K562 (cell line): ENCODE measurements around the gene EVPL. TPM values are rescaled to one million over a fixed set of nuclear protein-coding genes. Genes with fewer than 3 reads are reported as not detected.
A peak's percentile ranks its signal among the peaks of the same experiment; 100 is the strongest.

ENCODE experiments used
- ARHGAP35 ChIP-seq: fragments of 450-650 bp; IDR thresholded peaks from 2 replicates; pipeline ENCODE4 v1.6.1; 2018; ENCODE audit not compliant: partially characterized antibody
- CSDE1 ChIP-seq, 2 experiments: fragments of 450-650 bp; IDR thresholded peaks; 2 replicates each; pipeline ENCODE4 v1.6.1; 2016; ENCODE audit warnings: mild to moderate bottlenecking in 1 of 2
- ELF2 ChIP-seq: fragments of 250-450 bp; sonication (Bioruptor Pico); IDR thresholded peaks from 2 replicates; pipeline ENCODE4 v1.5.0; 2021; ENCODE audit warnings: mild to moderate bottlenecking
- HLTF ChIP-seq: fragments of 450-650 bp; IDR thresholded peaks from 2 replicates; pipeline ENCODE4 v1.6.1; 2016
- NKRF ChIP-seq: fragments of 450-650 bp; IDR thresholded peaks from 2 replicates; pipeline ENCODE4 v1.6.1; 2016; ENCODE audit warnings: borderline replicate concordance
- SRSF3 ChIP-seq: fragments of 200-400 bp; formaldehyde crosslinking; IDR thresholded peaks from 2 replicates; pipeline ENCODE4 v1.6.1; 2016; ENCODE audit warnings: mild to moderate bottlenecking, low read length, moderate library complexity; ENCODE audit not compliant: insufficient read depth
- TCF7L2 ChIP-seq: fragments of 150-350 bp; IDR thresholded peaks from 2 replicates; pipeline ENCODE4 v1.6.1; 2016; ENCODE audit warnings: low read depth, mild to moderate bottlenecking, low read length, moderate library complexity
- TRIM25 ChIP-seq: fragments of 450-650 bp; IDR thresholded peaks from 2 replicates; pipeline ENCODE4 v1.7.0; 2016; ENCODE audit warnings: borderline replicate concordance
- WHSC1 ChIP-seq: IDR thresholded peaks from one replicate; pipeline ENCODE4 v1.6.1; 2012; ENCODE audit warnings: low read length, control low read depth, inconsistent platforms
- ZNF3 ChIP-seq: fragments of 250-450 bp; sonication (Bioruptor Pico); IDR thresholded peaks from 2 replicates; pipeline ENCODE4 v1.5.0; 2021; ENCODE audit warnings: mild to moderate bottlenecking, moderate library complexity
- ZZZ3 ChIP-seq: fragments of 450-650 bp; IDR thresholded peaks from 2 replicates; pipeline ENCODE4 v1.6.1; 2016; ENCODE audit warnings: antibody characterized with exemption, mild to moderate bottlenecking, moderate library complexity
- polyA plus RNA-seq, 8 experiments: library from polyadenylated mRNA; depleted of rRNA in 4 of 8; stranded (reverse) in 5 of 8; unstranded in 3 of 8; fragments of >200 nt; fragmentation: Nextera tagmentation in 2 of 8; fragmentation: Illumina TruSeq in 1 of 8; extraction: Ambion mirVana in 2 of 8; extraction: Trizol in 1 of 8; gene quantifications; 2 replicates each; pipeline versions ENCODE4 v1.2.1 to v1.2.3, GENCODE V29; 2011 to 2014; ENCODE audit warnings: inconsistent platforms in 1 of 8, missing spikeins in 1 of 8
- total RNA-seq, 7 experiments: library from RNA; depleted of rRNA in 6 of 7; stranded (reverse); fragments of >200 nt in 6 of 7; fragmentation: Illumina TruSeq in 2 of 7; extraction: Trizol in 2 of 7; gene quantifications; 2 replicates each; pipeline versions ENCODE4 v1.2.1 to v1.2.3, GENCODE V29; 2011 to 2021; ENCODE audit warnings: low replicate concordance in 1 of 7
- TF ChIP-seq, protein P1 (sequence below): fragments of 200-800 bp; sonication (Bioruptor generic); IDR thresholded peaks from 2 replicates; pipeline ENCODE4 v1.6.1; 2016; ENCODE audit warnings: missing genetic modification characterization, missing compliant biosample characterization
- TF ChIP-seq, protein P2 (sequence below), 2 experiments: fragments of 450-650 bp in 1 of 2; IDR thresholded peaks; 2 replicates each; pipeline ENCODE4 v1.6.1; 2011 to 2017; ENCODE audit warnings: low read depth in 2 of 2, antibody characterized with exemption in 1 of 2, borderline replicate concordance in 1 of 2, low read length in 1 of 2, mild to moderate bottlenecking in 1 of 2, mixed read lengths in 1 of 2; ENCODE audit not compliant: control insufficient read depth in 1 of 2
- TF ChIP-seq, protein P3 (sequence below): sonication (generic); formaldehyde crosslinking; IDR thresholded peaks from 2 replicates; pipeline ENCODE4 v1.8.0; 2022; ENCODE audit warnings: mild to moderate bottlenecking, low read depth, missing genetic modification reagents

Gene EVPL
- total and polyA plus RNA-seq, 9 of the 15 experiments (the other 6 are each of a cell fraction or from before 2014, with no cell fraction given): 0.08 to 0.18 (median 0.16) TPM; not detected in 5

DNA sequence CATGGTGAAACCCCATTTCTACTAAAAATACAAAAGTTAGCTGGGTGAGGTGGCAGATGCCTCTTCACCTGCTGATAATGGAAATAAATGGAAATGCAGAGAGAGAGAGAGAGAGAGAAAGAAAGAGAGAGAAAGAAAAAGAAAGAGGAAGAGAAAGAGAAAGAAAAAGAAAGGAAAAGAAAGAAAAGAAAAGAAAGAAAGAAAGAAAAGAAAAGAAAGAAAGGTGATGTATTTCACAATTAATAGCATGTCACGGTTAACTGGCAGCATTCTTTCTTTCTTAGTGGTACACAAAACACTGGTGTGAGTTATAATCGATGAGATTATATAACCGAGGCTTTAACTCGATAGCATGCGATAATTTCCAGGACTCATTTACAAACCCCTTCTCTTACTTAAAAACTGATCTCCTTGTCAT is 51.3 kb downstream of the EVPL start (continued):
- TF ChIP-seq, protein P1, sequence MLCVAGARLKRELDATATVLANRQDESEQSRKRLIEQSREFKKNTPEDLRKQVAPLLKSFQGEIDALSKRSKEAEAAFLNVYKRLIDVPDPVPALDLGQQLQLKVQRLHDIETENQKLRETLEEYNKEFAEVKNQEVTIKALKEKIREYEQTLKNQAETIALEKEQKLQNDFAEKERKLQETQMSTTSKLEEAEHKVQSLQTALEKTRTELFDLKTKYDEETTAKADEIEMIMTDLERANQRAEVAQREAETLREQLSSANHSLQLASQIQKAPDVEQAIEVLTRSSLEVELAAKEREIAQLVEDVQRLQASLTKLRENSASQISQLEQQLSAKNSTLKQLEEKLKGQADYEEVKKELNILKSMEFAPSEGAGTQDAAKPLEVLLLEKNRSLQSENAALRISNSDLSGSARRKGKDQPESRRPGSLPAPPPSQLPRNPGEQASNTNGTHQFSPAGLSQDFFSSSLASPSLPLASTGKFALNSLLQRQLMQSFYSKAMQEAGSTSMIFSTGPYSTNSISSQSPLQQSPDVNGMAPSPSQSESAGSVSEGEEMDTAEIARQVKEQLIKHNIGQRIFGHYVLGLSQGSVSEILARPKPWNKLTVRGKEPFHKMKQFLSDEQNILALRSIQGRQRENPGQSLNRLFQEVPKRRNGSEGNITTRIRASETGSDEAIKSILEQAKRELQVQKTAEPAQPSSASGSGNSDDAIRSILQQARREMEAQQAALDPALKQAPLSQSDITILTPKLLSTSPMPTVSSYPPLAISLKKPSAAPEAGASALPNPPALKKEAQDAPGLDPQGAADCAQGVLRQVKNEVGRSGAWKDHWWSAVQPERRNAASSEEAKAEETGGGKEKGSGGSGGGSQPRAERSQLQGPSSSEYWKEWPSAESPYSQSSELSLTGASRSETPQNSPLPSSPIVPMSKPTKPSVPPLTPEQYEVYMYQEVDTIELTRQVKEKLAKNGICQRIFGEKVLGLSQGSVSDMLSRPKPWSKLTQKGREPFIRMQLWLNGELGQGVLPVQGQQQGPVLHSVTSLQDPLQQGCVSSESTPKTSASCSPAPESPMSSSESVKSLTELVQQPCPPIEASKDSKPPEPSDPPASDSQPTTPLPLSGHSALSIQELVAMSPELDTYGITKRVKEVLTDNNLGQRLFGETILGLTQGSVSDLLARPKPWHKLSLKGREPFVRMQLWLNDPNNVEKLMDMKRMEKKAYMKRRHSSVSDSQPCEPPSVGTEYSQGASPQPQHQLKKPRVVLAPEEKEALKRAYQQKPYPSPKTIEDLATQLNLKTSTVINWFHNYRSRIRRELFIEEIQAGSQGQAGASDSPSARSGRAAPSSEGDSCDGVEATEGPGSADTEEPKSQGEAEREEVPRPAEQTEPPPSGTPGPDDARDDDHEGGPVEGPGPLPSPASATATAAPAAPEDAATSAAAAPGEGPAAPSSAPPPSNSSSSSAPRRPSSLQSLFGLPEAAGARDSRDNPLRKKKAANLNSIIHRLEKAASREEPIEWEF (CRISPR knock-in tag): no peak
- TF ChIP-seq NKRF: 0 out of 2 replicates have a peak, but pooled peaks have one; percentile 28
- TF ChIP-seq, protein P2, sequence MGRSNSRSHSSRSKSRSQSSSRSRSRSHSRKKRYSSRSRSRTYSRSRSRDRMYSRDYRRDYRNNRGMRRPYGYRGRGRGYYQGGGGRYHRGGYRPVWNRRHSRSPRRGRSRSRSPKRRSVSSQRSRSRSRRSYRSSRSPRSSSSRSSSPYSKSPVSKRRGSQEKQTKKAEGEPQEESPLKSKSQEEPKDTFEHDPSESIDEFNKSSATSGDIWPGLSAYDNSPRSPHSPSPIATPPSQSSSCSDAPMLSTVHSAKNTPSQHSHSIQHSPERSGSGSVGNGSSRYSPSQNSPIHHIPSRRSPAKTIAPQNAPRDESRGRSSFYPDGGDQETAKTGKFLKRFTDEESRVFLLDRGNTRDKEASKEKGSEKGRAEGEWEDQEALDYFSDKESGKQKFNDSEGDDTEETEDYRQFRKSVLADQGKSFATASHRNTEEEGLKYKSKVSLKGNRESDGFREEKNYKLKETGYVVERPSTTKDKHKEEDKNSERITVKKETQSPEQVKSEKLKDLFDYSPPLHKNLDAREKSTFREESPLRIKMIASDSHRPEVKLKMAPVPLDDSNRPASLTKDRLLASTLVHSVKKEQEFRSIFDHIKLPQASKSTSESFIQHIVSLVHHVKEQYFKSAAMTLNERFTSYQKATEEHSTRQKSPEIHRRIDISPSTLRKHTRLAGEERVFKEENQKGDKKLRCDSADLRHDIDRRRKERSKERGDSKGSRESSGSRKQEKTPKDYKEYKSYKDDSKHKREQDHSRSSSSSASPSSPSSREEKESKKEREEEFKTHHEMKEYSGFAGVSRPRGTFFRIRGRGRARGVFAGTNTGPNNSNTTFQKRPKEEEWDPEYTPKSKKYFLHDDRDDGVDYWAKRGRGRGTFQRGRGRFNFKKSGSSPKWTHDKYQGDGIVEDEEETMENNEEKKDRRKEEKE (IDR thresholded peaks at IDR 0.05; ENCODE audit: borderline replicate concordance in 1 of 2, control insufficient read depth in 1 of 2, low read depth in 2 of 2, low read length in 1 of 2): no peak
- no peak for TF ChIP-seq ZNF3 (CRISPR knock-in tag)
- peak; percentile 80; the same call in 1 of the 2 replicates for TF ChIP-seq HLTF
- TF ChIP-seq, protein P3, sequence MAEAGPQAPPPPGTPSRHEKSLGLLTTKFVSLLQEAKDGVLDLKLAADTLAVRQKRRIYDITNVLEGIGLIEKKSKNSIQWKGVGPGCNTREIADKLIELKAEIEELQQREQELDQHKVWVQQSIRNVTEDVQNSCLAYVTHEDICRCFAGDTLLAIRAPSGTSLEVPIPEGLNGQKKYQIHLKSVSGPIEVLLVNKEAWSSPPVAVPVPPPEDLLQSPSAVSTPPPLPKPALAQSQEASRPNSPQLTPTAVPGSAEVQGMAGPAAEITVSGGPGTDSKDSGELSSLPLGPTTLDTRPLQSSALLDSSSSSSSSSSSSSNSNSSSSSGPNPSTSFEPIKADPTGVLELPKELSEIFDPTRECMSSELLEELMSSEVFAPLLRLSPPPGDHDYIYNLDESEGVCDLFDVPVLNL (CRISPR knock-in tag): no peak
- no peak for TF ChIP-seq TCF7L2
- TF ChIP-seq SRSF3: no peak
- TF ChIP-seq ARHGAP35: peak; percentile 76
- TF ChIP-seq ZZZ3: no peak
- TF ChIP-seq WHSC1: no peak
- peak in 1 of 2 experiments; percentile 32; a peak in 1 of 4 replicates for TF ChIP-seq CSDE1 (IDR thresholded peaks at IDR 0.05)
- TF ChIP-seq TRIM25: 0 out of 2 replicates have a peak, but pooled peaks have one; percentile 22
- no peak for TF ChIP-seq ELF2 (CRISPR knock-in tag)
